Karpas-422 (cell line): Measurements from ENCODE around the gene ADAMTS14. TPM values are rescaled to one million over a fixed set of nuclear protein-coding genes. Genes with fewer than 3 reads are reported as not detected.
"Not testable (repeated sequence)": the region's sequence is repeated elsewhere in the genome, so short reads cannot be mapped to it uniquely, and the experiment has no call there.

Source experiments
- DNase-seq: peaks from one replicate; pipeline ENCODE4 v3.0.0-alpha.2; 2015
- H2AFZ ChIP-seq: fragments of 200-600 bp; sonication (generic); 2 replicates; pipeline ENCODE4 v1.6.1; 2014; ENCODE audit warnings: antibody characterized with exemption, low read length, mixed read lengths
- H3K27ac ChIP-seq: fragments of 200-600 bp; sonication (generic); 2 replicates; pipeline ENCODE4 v1.5.1; 2014; ENCODE audit warnings: mild to moderate bottlenecking, low read length, moderate library complexity
- H3K27me3 ChIP-seq: fragments of 200-600 bp; sonication (generic); 2 replicates; pipeline ENCODE4 v1.6.1; 2014; ENCODE audit warnings: low read length, mixed read lengths
- H3K36me3 ChIP-seq: fragments of 200-600 bp; sonication (generic); 2 replicates; pipeline ENCODE4 v1.6.1; 2014; ENCODE audit warnings: low read length, mixed read lengths; ENCODE audit not compliant: insufficient read depth
- H3K4me1 ChIP-seq: fragments of 200-600 bp; sonication (generic); 2 replicates; pipeline ENCODE4 v1.6.1; 2014; ENCODE audit warnings: mild to moderate bottlenecking, low read length, mixed read lengths
- H3K4me2 ChIP-seq: fragments of 200-600 bp; sonication (generic); 2 replicates; pipeline ENCODE4 v1.6.1; 2014; ENCODE audit warnings: low read length, low read depth, mild to moderate bottlenecking; ENCODE audit not compliant: poor library complexity, severe bottlenecking
- H3K4me3 ChIP-seq: fragments of 200-600 bp; sonication (generic); 2 replicates; pipeline ENCODE4 v1.5.1; 2014; ENCODE audit warnings: mild to moderate bottlenecking, antibody characterized with exemption, low read length, mixed read lengths
- H3K79me2 ChIP-seq: fragments of 200-600 bp; sonication (generic); 2 replicates; pipeline ENCODE4 v1.6.1; 2014; ENCODE audit warnings: mild to moderate bottlenecking, low read length, mixed read lengths
- H3K9ac ChIP-seq: fragments of 200-600 bp; sonication (generic); 2 replicates; pipeline ENCODE4 v1.6.0; 2014; ENCODE audit warnings: low read length
- H3K9me2 ChIP-seq: fragments of 200-600 bp; sonication (generic), shearing (Covaris generic); replicated peaks from 2 replicates; pipeline ENCODE4 v1.6.0; 2014; ENCODE audit warnings: mild to moderate bottlenecking, low read length, moderate library complexity; ENCODE audit not compliant: insufficient read depth
- H3K9me3 ChIP-seq: fragments of 300-700, 200-600 bp; sonication (generic); 2 replicates; pipeline ENCODE4 v1.6.1; 2014; ENCODE audit warnings: low read length, mixed read lengths
- H4K20me1 ChIP-seq: fragments of 200-600 bp; sonication (generic); 2 replicates; pipeline ENCODE4 v1.6.1; 2014; ENCODE audit warnings: mild to moderate bottlenecking, antibody characterized with exemption, low read length, low read depth; ENCODE audit not compliant: insufficient read depth
- total RNA-seq: library from RNA; depleted of rRNA; stranded (reverse); fragments of >200 nt; shearing (Covaris generic); gene quantifications from 2 replicates; pipeline ENCODE4 v1.2.3, GENCODE V29; 2014; ENCODE audit warnings: low replicate concordance; rRNA removed

Gene ADAMTS14
- not detected in 2 replicates for total RNA-seq

- no peak for DNase-seq
- Histone ChIP-seq H3K9ac (no peak within 1 kb of the TSS), H3K9me3 (no peaks in the 10 kb centered on the region), H3K27ac (no peak within 1 kb of the TSS), H3K79me2 (no peaks in the 10 kb centered on the region), H3K4me2 (no peak within 1 kb of the TSS), H3K4me3 (no peak within 1 kb of the TSS), H3K9me2 (no peaks in the 10 kb centered on the region), H2AFZ (no peak within 1 kb of the TSS), H4K20me1 (no peaks in the 10 kb centered on the region), H3K27me3 (no peaks in the 10 kb centered on the region), H3K4me1 (no peaks in the 10 kb centered on the region), H3K36me3 (no peaks in the 10 kb centered on the region)
Observed at GRCh38 chr10:70672165-70673042, at the start of gene ADAMTS14. TSS of gene ADAMTS14 (plus strand) at chr10:70672506. CDS start at chr10:70672803, 297 bp downstream.

GRCh38 chr10:70622541-70622940 lies 49.8 kb upstream of the ADAMTS14 start:
- Histone ChIP-seq H3K9me2 (no peaks in the 10 kb centered on the region), H2AFZ (no peak overlapping the region), H4K20me1 (no peaks in the 10 kb centered on the region), H3K79me2 (no peaks in the 10 kb centered on the region), H3K27ac (no peak overlapping the region), H3K4me3 (no peak overlapping the region), H3K27me3 (no peaks in the 10 kb centered on the region), H3K36me3 (no peaks in the 10 kb centered on the region), H3K9ac (no peak overlapping the region), H3K4me2 (no peak overlapping the region), H3K4me1 (no peaks in the 10 kb centered on the region), H3K9me3 (no peaks in the 10 kb centered on the region)
- DNase-seq: no peak

- no peak overlapping the region for H2AFZ ChIP-seq
- no peak for DNase-seq
- H3K9me3 ChIP-seq: no peaks in the 10 kb centered on the region
- no peak overlapping the region for H3K27ac ChIP-seq
- H3K4me1 ChIP-seq: no peaks in the 10 kb centered on the region
- no peaks in the 10 kb centered on the region for H3K27me3 ChIP-seq
- H3K9ac ChIP-seq: no peak overlapping the region
- no peaks in the 10 kb centered on the region for H3K9me2 ChIP-seq
- no peaks in the 10 kb centered on the region for H3K79me2 ChIP-seq
- no peak overlapping the region for H3K4me3 ChIP-seq
- no peaks in the 10 kb centered on the region for H4K20me1 ChIP-seq
- H3K36me3 ChIP-seq: no peaks in the 10 kb centered on the region
- H3K4me2 ChIP-seq: no peak overlapping the region
Observed at GRCh38 chr10:70622981-70623844, 49.1 kb upstream of the ADAMTS14 start.

- H3K36me3 ChIP-seq: no peaks in the 10 kb centered on the region
- DNase-seq: no peak
- no peaks in the 10 kb centered on the region for H3K9me2 ChIP-seq
- no peaks in the 10 kb centered on the region for H3K79me2 ChIP-seq
- no peak overlapping the region for H2AFZ ChIP-seq
- no peaks in the 10 kb centered on the region for H4K20me1 ChIP-seq
- no peak overlapping the region for H3K27ac ChIP-seq
- H3K4me1 ChIP-seq: no peaks in the 10 kb centered on the region
- no peaks in the 10 kb centered on the region for H3K9me3 ChIP-seq
- H3K27me3 ChIP-seq: no peaks in the 10 kb centered on the region
- H3K4me3 ChIP-seq: no peak overlapping the region
- no peak overlapping the region for H3K9ac ChIP-seq
- H3K4me2 ChIP-seq: no peak overlapping the region
Observed at GRCh38 chr10:70626056-70626455, 46.2 kb upstream of the ADAMTS14 start.

GRCh38 chr10:70629338-70629737 lies 43.0 kb upstream of the ADAMTS14 start:
- Histone ChIP-seq H2AFZ (no peak overlapping the region), H3K79me2 (no peaks in the 10 kb centered on the region), H3K9me3 (no peaks in the 10 kb centered on the region), H3K27ac (no peak overlapping the region), H3K9me2 (no peaks in the 10 kb centered on the region), H4K20me1 (no peaks in the 10 kb centered on the region), H3K4me3 (no peak overlapping the region), H3K9ac (no peak overlapping the region), H3K27me3 (no peaks in the 10 kb centered on the region), H3K36me3 (no peaks in the 10 kb centered on the region), H3K4me1 (no peaks in the 10 kb centered on the region), H3K4me2 (no peak overlapping the region)
- no peak for DNase-seq

- H3K79me2 ChIP-seq, H3K27me3 ChIP-seq, H3K9me2 ChIP-seq, H3K9ac ChIP-seq, H3K9me3 ChIP-seq, H4K20me1 ChIP-seq, H3K4me1 ChIP-seq, H3K36me3 ChIP-seq, H3K4me3 ChIP-seq, H2AFZ ChIP-seq, H3K4me2 ChIP-seq, DNase-seq, H3K27ac ChIP-seq: not testable (repeated sequence)
Observed at GRCh38 chr10:70631735-70632134, 40.6 kb upstream of the ADAMTS14 start.

GRCh38 chr10:70634011-70634410 lies 38.3 kb upstream of the ADAMTS14 start:
- Histone ChIP-seq H3K9ac (no peak overlapping the region), H2AFZ (no peak overlapping the region), H3K36me3 (no peaks in the 10 kb centered on the region)

GRCh38 chr10:70634515-70634914 lies 37.8 kb upstream of the ADAMTS14 start:
- H2AFZ ChIP-seq, H3K79me2 ChIP-seq, H3K27ac ChIP-seq, H3K4me1 ChIP-seq, H3K9ac ChIP-seq, H3K4me3 ChIP-seq, H3K36me3 ChIP-seq, H4K20me1 ChIP-seq, DNase-seq, H3K9me3 ChIP-seq, H3K4me2 ChIP-seq, H3K27me3 ChIP-seq, H3K9me2 ChIP-seq: not testable (repeated sequence)

More at GRCh38 chr10:70634011-70634410, 38.3 kb upstream of the ADAMTS14 start:
- Histone ChIP-seq H3K4me1 (no peaks in the 10 kb centered on the region), H4K20me1 (no peaks in the 10 kb centered on the region), H3K27me3 (no peaks in the 10 kb centered on the region), H3K79me2 (no peaks in the 10 kb centered on the region), H3K4me3 (no peak overlapping the region), H3K9me3 (no peaks in the 10 kb centered on the region), H3K27ac (no peak overlapping the region), H3K4me2 (no peak overlapping the region), H3K9me2 (no peaks in the 10 kb centered on the region)
- no peak for DNase-seq
